B cell (primary cell): ENCODE measurements around the gene MMAB. TPM values are rescaled to one million over a fixed set of nuclear protein-coding genes. Genes with fewer than 3 reads are reported as not detected.

Experiments
- ATAC-seq: fragments of 200-7000 bp; cut with Tn5 transposase; one replicate; pipeline ENCODE4 v1.10.0; 2021; ENCODE audit warnings: low read depth, mild to moderate bottlenecking, moderate number of reproducible peaks, moderate library complexity
- CTCF ChIA-PET: fragments of 350-600 bp; sonication (Branson Sonifier 250); formaldehyde crosslinking; loops from one replicate; lab custom pipeline; 2021; ENCODE audit warnings: antibody characterized with exemption, inconsistent platforms; lab: Charles Lee
- POLR2A ChIA-PET: fragments of 350-600 bp; sonication (Branson Sonifier 250); formaldehyde crosslinking; loops from one replicate; lab custom pipeline; 2021; ENCODE audit warnings: antibody characterized with exemption; lab: Charles Lee
- DNase-seq: peaks from one replicate; pipeline ENCODE4 v3.0.0; 2013
- H2AFZ ChIP-seq: 2 replicates; pipeline ENCODE4 v1.6.1; 2012; ENCODE audit warnings: mild to moderate bottlenecking, low read depth, low read length; ENCODE audit not compliant: insufficient read depth, poor library complexity, severe bottlenecking
- H3K27ac ChIP-seq, 2 donors: 1 replicate in 1 of 2; 2 replicates in 1 of 2; pipeline ENCODE4 v1.5.1; 2012 to 2013; ENCODE audit warnings: low read length in 2 of 2, mild to moderate bottlenecking in 2 of 2, moderate library complexity in 1 of 2
- H3K27me3 ChIP-seq, 4 experiments: fragments of 200-600 bp in 1 of 4; sonication (generic) in 1 of 4; replicated peaks in 1 of 4; 1 replicate in 2 of 4; 2 replicates in 2 of 4; pipeline versions ENCODE4 v1.6.1 to v1.7.0; 2013 to 2016; ENCODE audit warnings: low read length in 3 of 4, mild to moderate bottlenecking in 2 of 4, mixed read lengths in 1 of 4, moderate library complexity in 1 of 4; ENCODE audit not compliant: insufficient read depth in 4 of 4, control insufficient read depth in 3 of 4; ENCODE audit errors: control extremely low read depth in 1 of 4
- H3K36me3 ChIP-seq, 2 experiments: replicated peaks in 1 of 2; 1 replicate in 1 of 2; 2 replicates in 1 of 2; pipeline versions ENCODE4 v1.6.1 to v1.7.1; 2013; ENCODE audit warnings: low read length in 1 of 2; ENCODE audit not compliant: insufficient read depth in 2 of 2, control insufficient read depth in 1 of 2; ENCODE audit errors: control extremely low read depth in 1 of 2, extremely low read depth in 1 of 2
- H3K4me1 ChIP-seq, 2 donors: fragments of 200-600 bp in 1 of 2; sonication (generic) in 1 of 2; 1 replicate in 1 of 2; 2 replicates in 1 of 2; pipeline versions ENCODE4 v1.5.1 to v1.6.1; 2013 to 2017; ENCODE audit warnings: low read length in 2 of 2; ENCODE audit not compliant: control insufficient read depth in 2 of 2, insufficient read depth in 2 of 2
- H3K4me2 ChIP-seq: replicated peaks from 2 replicates; pipeline ENCODE3; 2012; ENCODE audit warnings: mild to moderate bottlenecking, low read depth, low read length; ENCODE audit not compliant: poor library complexity, severe bottlenecking
- H3K4me3 ChIP-seq, 5 experiments: fragments of 200-600 bp in 1 of 5; sonication (generic) in 1 of 5; 1 replicate in 3 of 5; 2 replicates in 2 of 5; pipeline versions ENCODE4 v1.5.1 to v1.7.0; 2011 to 2016; ENCODE audit warnings: low read length in 4 of 5, mild to moderate bottlenecking in 4 of 5, low read depth in 2 of 5, control low read depth in 1 of 5, moderate library complexity in 1 of 5; ENCODE audit not compliant: insufficient read depth in 1 of 5; ENCODE audit errors: control extremely low read depth in 1 of 5, extremely low read depth in 1 of 5
- H3K79me2 ChIP-seq: fragments of 200-600 bp; sonication (generic); one replicate; pipeline ENCODE4 v1.6.0; 2016; ENCODE audit warnings: low read length; ENCODE audit not compliant: control insufficient read depth, insufficient read depth
- H3K9ac ChIP-seq: fragments of 200-600 bp; sonication (generic); 2 replicates; pipeline ENCODE4 v1.6.1; 2017; ENCODE audit warnings: mild to moderate bottlenecking, low read length, moderate library complexity
- H3K9me3 ChIP-seq, 3 donors: one replicate each; pipeline versions ENCODE4 v1.6.1 to v1.7.1; 2013; ENCODE audit warnings: low read length in 2 of 3; ENCODE audit not compliant: control insufficient read depth in 2 of 3, insufficient read depth in 1 of 3; ENCODE audit errors: control extremely low read depth in 1 of 3
- H4K20me1 ChIP-seq: 2 replicates; pipeline ENCODE4 v1.6.0; 2012; ENCODE audit warnings: mild to moderate bottlenecking, low read length; ENCODE audit not compliant: insufficient read depth, control insufficient read depth, poor library complexity, severe bottlenecking
- H3K27ac Mint-ChIP-seq: one replicate; pipeline ENCODE4 v1.8.0; 2021; ENCODE audit warnings: mixed read lengths
- H3K27me3 Mint-ChIP-seq: one replicate; pipeline ENCODE4 v1.8.0; 2021; ENCODE audit warnings: mixed read lengths
- H3K4me1 Mint-ChIP-seq: one replicate; pipeline ENCODE4 v1.8.0; 2021; ENCODE audit warnings: mixed read lengths
- H3K4me3 Mint-ChIP-seq: one replicate; pipeline ENCODE4 v1.8.0; 2021; ENCODE audit warnings: mixed read lengths
- H3K9me3 Mint-ChIP-seq: one replicate; pipeline ENCODE4 v1.8.0; 2022; ENCODE audit warnings: mixed read lengths; ENCODE audit not compliant: insufficient read depth
- EZH2 ChIP-seq: IDR thresholded peaks from 2 replicates; pipeline ENCODE4 v1.6.1; 2012; ENCODE audit warnings: borderline replicate concordance, low read depth, mild to moderate bottlenecking, moderate library complexity, low read length; ENCODE audit not compliant: insufficient read depth, poor library complexity, severe bottlenecking
- WGBS: methylation state at CpG from one replicate; pipeline ENCODE4 v1.1.5; 2013; ENCODE audit warnings: missing lambda C conversion rate; ENCODE audit not compliant: insufficient coverage; 5-methylcytosine and 5-hydroxymethylcytosine counted together
- intact Hi-C: fragments of 100-400 bp; cut with micrococcal nuclease; formaldehyde crosslinking; loops from one replicate; pipeline ENCODE4 v1.10.0; 2022
- polyA plus RNA-seq: library from polyadenylated mRNA; depleted of rRNA; stranded (reverse); fragments of >200 nt; gene quantifications from 2 replicates; pipeline ENCODE4 v1.2.3, GENCODE V29; 2012
- total RNA-seq, 2 donors: library from RNA; stranded (reverse); fragments of 120-200 nt in 1 of 2; gene quantifications; 1 replicate in 1 of 2; 2 replicates in 1 of 2; pipeline versions ENCODE4 v1.2.3 to v1.2.4, GENCODE V29; 2013 to 2022
- TF ChIP-seq, protein P1 (sequence below): fragments of 200-600 bp; IDR thresholded peaks from one replicate; pipeline ENCODE4 v1.8.0; 2022; ENCODE audit warnings: antibody characterized with exemption, mild to moderate bottlenecking

The MMAB gene
- total and polyA plus RNA-seq, 2 donors (not counting 1 experiment from before 2014, with no cell fraction given) = 15.0 to 20.5 TPM

DNA sequence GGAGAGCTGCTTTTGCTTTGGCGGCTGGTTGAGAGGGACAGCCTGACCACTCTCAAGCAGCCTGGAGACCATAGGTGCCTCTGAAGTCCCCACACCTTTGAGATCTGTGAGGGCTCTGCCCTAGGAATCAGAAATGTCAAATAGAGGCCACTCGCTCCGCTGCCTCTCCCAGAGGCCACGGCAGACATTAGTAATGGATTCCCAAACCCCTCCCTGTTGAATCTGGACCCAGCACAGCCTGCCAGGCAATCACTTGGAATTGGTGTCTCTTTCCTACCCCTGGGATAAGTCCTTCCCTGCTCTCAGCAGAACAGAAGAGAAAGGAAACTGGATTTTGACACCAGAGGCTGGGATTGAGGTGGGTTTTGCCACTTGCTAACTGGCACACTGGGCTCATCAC is 25.0 kb downstream of the MMAB start:
- 91% methylated on average over 4 of the region's 4 CpGs for WGBS
- Histone ChIP-seq H3K4me3 (no peak overlapping the region), H3K9ac (no peak overlapping the region), H3K9me3 (no peaks in the 10 kb centered on the region), H2AFZ (no peak overlapping the region), H3K36me3 (no peaks in the 10 kb centered on the region), H3K79me2 (no peaks in the 10 kb centered on the region), H3K4me1 (no peaks in the 10 kb centered on the region), H3K27me3 (peaks cover 0 to 14% (median 0%) of the 10 kb centered on the region in 4 experiments), H4K20me1 (no peaks in the 10 kb centered on the region), H3K27ac (no peak overlapping the region), H3K4me2 (no peak overlapping the region)
- CTCF ChIA-PET = interaction anchor here (0.6 kb wide), 1 partner anchor 111 kb away, joined by 4 read pairs; no protein-coding TSS in a partner anchor
- intact Hi-C loops = no loop called here
- ATAC-seq (no peak), DNase-seq (no peak)
- Mint-ChIP-seq H3K4me3 (no peak overlapping the region), H3K4me1 (no peaks in the 10 kb centered on the region), H3K27me3 (peaks cover 9% of the 10 kb centered on the region), H3K27ac (no peak overlapping the region), H3K9me3 (no peaks in the 10 kb centered on the region)
- no peak for TF ChIP-seq EZH2
- TF ChIP-seq, protein P1, sequence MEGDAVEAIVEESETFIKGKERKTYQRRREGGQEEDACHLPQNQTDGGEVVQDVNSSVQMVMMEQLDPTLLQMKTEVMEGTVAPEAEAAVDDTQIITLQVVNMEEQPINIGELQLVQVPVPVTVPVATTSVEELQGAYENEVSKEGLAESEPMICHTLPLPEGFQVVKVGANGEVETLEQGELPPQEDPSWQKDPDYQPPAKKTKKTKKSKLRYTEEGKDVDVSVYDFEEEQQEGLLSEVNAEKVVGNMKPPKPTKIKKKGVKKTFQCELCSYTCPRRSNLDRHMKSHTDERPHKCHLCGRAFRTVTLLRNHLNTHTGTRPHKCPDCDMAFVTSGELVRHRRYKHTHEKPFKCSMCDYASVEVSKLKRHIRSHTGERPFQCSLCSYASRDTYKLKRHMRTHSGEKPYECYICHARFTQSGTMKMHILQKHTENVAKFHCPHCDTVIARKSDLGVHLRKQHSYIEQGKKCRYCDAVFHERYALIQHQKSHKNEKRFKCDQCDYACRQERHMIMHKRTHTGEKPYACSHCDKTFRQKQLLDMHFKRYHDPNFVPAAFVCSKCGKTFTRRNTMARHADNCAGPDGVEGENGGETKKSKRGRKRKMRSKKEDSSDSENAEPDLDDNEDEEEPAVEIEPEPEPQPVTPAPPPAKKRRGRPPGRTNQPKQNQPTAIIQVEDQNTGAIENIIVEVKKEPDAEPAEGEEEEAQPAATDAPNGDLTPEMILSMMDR = no peak
- POLR2A ChIA-PET = no interaction called here

DNA sequence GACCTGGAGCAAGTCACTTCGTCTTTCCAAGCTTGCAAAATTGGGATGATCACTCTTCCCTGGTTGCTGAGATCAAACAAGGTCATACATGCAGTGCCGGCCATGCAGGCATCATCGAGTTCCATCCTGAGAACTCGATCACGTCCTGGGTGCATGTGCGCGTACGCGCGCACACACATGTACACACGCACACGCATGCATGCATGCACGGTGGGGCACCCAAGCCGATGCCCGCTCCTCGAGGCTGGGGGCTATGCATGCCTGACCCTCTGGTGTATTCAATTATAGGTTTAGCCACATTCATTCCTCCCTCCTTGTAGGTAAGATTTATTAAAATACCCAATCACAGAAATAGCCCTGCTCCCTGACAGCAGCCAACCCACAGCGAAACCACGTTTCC is 26.0 kb downstream of the MMAB start:
- CTCF ChIA-PET = no interaction called here
- Histone ChIP-seq H3K9ac (no peak overlapping the region), H2AFZ (no peak overlapping the region), H3K27me3 (peaks cover 0 to 14% (median 0%) of the 10 kb centered on the region in 4 experiments), H3K79me2 (no peaks in the 10 kb centered on the region), H3K27ac (no peak overlapping the region), H3K4me2 (no peak overlapping the region), H3K4me1 (no peaks in the 10 kb centered on the region), H3K9me3 (no peaks in the 10 kb centered on the region), H4K20me1 (no peaks in the 10 kb centered on the region), H3K36me3 (no peaks in the 10 kb centered on the region), H3K4me3 (no peak overlapping the region)
- intact Hi-C loops = no loop called here
- peaks cover 9% of the 10 kb centered on the region for H3K27me3 Mint-ChIP-seq
- no peak overlapping the region for H3K27ac Mint-ChIP-seq
- no peaks in the 10 kb centered on the region for H3K9me3 Mint-ChIP-seq
- H3K4me1 Mint-ChIP-seq = no peaks in the 10 kb centered on the region
- no peak overlapping the region for H3K4me3 Mint-ChIP-seq
- TF ChIP-seq EZH2 = no peak
- TF ChIP-seq, protein P1 = no peak
- 85% methylated on average over 9 of the region's 18 CpGs for WGBS
- DNase-seq (no peak), ATAC-seq (no peak)
- POLR2A ChIA-PET = no interaction called here
